A673 (cell line): Measurements from ENCODE around the gene B4GALT5. TPM values are rescaled to one million over a fixed set of nuclear protein-coding genes. Genes with fewer than 3 reads are reported as not detected.
"Not testable (repeated sequence)": the region's sequence is repeated elsewhere in the genome, so short reads cannot be mapped to it uniquely, and the experiment has no call there.

Experiments
- Bru-seq: library from RNA; stranded (reverse); fragments of 400-500 nt; gene quantifications from one replicate; lab custom pipeline; 2021; lab: Mats Ljungman, UMichigan
- BruChase-seq, 2 experiments: library from RNA; stranded (reverse); fragments of 400-500 nt; gene quantifications; one replicate each; lab custom pipeline; 2021; lab: Mats Ljungman, UMichigan
- BruUV-seq: library from RNA; stranded (reverse); fragments of 400-500 nt; replicated peaks from 2 replicates; lab custom pipeline; 2021; lab: Mats Ljungman, UMichigan
- CTCF ChIA-PET: fragments of 300-600 bp; sonication (Branson Sonifier 250); formaldehyde crosslinking; loops from one replicate; lab custom pipeline; 2022; ENCODE audit warnings: antibody characterized with exemption; lab: Charles Lee
- POLR2A ChIA-PET: fragments of 300-600 bp; sonication (Branson Sonifier 250); formaldehyde crosslinking; loops from one replicate; lab custom pipeline; 2022; ENCODE audit warnings: antibody characterized with exemption; ENCODE audit not compliant: low non-redundant PET; lab: Charles Lee
- DNase-seq: peaks from one replicate; pipeline ENCODE4 v3.0.0-alpha.2; 2015; ENCODE audit warnings: low spot score
- H3K27ac ChIP-seq: fragments of 200-600 bp; sonication (generic); 2 replicates; pipeline ENCODE4 v1.5.1; 2016; ENCODE audit warnings: mixed run types, low read depth, mild to moderate bottlenecking, mixed read lengths, antibody characterized with exemption, low read length; ENCODE audit not compliant: poor library complexity, severe bottlenecking
- H3K27me3 ChIP-seq: fragments of 200-600 bp; sonication (generic); replicated peaks from 2 replicates; pipeline ENCODE4 v1.6.1; 2017; ENCODE audit warnings: mixed run types, low read depth, mild to moderate bottlenecking, mixed read lengths, antibody characterized with exemption, low read length; ENCODE audit not compliant: insufficient read depth, poor library complexity
- H3K36me3 ChIP-seq: fragments of 200-600 bp; sonication (generic); 2 replicates; pipeline ENCODE4 v1.6.1; 2016; ENCODE audit warnings: mixed run types, mild to moderate bottlenecking, mixed read lengths, antibody characterized with exemption, low read length; ENCODE audit not compliant: insufficient read depth, poor library complexity, severe bottlenecking
- H3K4me1 ChIP-seq: fragments of 200-600 bp; sonication (generic); 2 replicates; pipeline ENCODE4 v1.6.1; 2017; ENCODE audit warnings: mixed run types, mild to moderate bottlenecking, mixed read lengths, antibody characterized with exemption, low read length; ENCODE audit not compliant: insufficient read depth, poor library complexity, severe bottlenecking
- H3K4me3 ChIP-seq: fragments of 200-600 bp; sonication (generic); 2 replicates; pipeline ENCODE4 v1.5.1; 2016; ENCODE audit warnings: low read depth, mixed run types, mild to moderate bottlenecking, mixed read lengths, low read length; ENCODE audit not compliant: poor library complexity, severe bottlenecking
- H3K9me3 ChIP-seq: fragments of 200-600 bp; sonication (generic); 2 replicates; pipeline ENCODE4 v1.6.1; 2016; ENCODE audit warnings: mixed run types, low read depth, mild to moderate bottlenecking, mixed read lengths, antibody characterized with exemption, low read length; ENCODE audit not compliant: poor library complexity, severe bottlenecking
- CTCF ChIP-seq: fragments of 300-800, 200-600 bp; sonication (generic); conservative IDR thresholded peaks from 2 replicates; pipeline ENCODE4 v1.5.1; 2017; ENCODE audit warnings: low read depth, mild to moderate bottlenecking, antibody characterized with exemption, low read length, moderate library complexity, mixed read lengths
- EZH2 ChIP-seq: fragments of 200-600 bp; sonication (generic); IDR thresholded peaks from 2 replicates; pipeline ENCODE4 v1.6.1; 2017; ENCODE audit warnings: borderline replicate concordance, low read depth, mild to moderate bottlenecking, mixed read lengths, antibody characterized with exemption, low read length; ENCODE audit not compliant: poor library complexity, severe bottlenecking
- intact Hi-C: fragments of 100-400 bp; cut with micrococcal nuclease; formaldehyde crosslinking; loops from one replicate; pipeline ENCODE4 v1.10.0; 2022; ENCODE audit not compliant: unreplicated experiment
- long read RNA-seq: library from polyadenylated mRNA; stranded (forward); transcript quantifications from one replicate; pipeline ENCODE4 v2.0.0, GENCODE V29; 2022
- total RNA-seq: library from RNA; stranded (reverse); gene quantifications from 2 replicates; pipeline ENCODE4 v1.2.3, GENCODE V29; 2021

Gene B4GALT5
- total RNA-seq: 60.7 and 78.0 TPM in 2 replicates
- Bru-seq, nascent RNA: percentile 93 among the genes with signal in this experiment
- BruChase-seq, experiment 1, labeled RNA remaining after a 2-hour chase: percentile 94 among the genes with signal in this experiment
- percentile 96 among the genes with signal in this experiment for BruChase-seq, experiment 2, labeled RNA remaining after a 6-hour chase
- long read RNA-seq, full-length matches to known transcripts: 11 of 44 reads
- long read RNA-seq, partial matches to known transcripts: 3 of 44 reads
- long read RNA-seq, other reads (novel, unspliced or antisense): 30 of 44 reads

- no peak for TF ChIP-seq EZH2
- no peak for TF ChIP-seq CTCF
- intact Hi-C loops: loop anchor here (10.0 kb wide), 1 partner anchor 79 kb away; no protein-coding TSS in a partner anchor
- Histone ChIP-seq H3K9me3 (no peaks in the 10 kb centered on the region), H3K4me1 (peaks cover 18% of the 10 kb centered on the region), H3K4me3 (peak within 1 kb of the TSS; percentile 92), H3K36me3 (no peaks in the 10 kb centered on the region), H3K27ac (peak within 1 kb of the TSS; percentile 92), H3K27me3 (no peaks in the 10 kb centered on the region)
- peak; percentile 93 for DNase-seq
- ChIA-PET POLR2A (interaction anchor here (0.5 kb wide), 1 partner anchor 28 kb away, joined by 5 read pairs; no protein-coding TSS in a partner anchor), CTCF (no interaction called here)
- no TSS peak for BruUV-seq
These were observed at the start of gene B4GALT5 for GRCh38 chr20:49713753-49714712. B4GALT5 (minus strand) TSS chr20:49713878; CDS start chr20:49713690, 188 bp downstream.

DNA sequence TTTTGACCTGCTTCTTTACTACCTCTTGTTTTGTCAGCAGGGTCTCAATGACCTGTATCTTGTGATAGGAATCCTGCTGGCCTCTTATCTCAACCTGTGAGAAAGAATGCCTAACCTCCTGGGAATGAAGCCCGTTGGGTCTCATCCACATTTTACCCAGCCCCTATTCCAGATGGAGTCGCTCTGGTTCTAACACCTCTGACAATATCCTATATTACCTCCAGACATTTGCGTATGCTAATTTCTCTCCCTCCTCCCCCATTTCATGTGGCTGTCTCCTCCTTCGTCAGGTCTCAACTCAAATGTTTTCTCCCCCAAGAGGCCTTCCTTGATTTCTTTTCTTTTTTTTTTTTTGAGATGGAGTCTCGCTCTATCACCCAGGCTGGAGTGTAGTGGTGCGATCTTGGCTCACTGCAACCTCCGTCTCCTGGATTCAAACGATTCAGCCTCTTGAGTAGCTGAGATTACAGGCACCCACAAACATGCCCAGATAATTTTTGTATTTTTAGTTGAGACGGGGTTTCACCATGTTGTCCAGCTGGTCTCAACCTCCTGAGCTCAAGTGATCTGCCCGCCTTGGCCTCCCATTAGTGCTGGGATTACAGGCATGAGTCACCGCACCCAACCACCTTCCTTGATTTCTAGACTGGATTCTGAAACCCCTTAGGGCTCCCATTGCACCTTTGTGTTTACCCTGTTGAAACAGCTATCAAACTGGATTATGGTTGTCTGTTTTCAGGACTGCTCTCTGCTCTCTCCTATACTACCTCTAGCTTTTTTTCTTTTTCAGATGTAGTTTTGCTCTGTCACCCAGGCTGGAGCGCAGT is 49.5 kb upstream of the B4GALT5 start:
- H3K4me1 ChIP-seq: no peaks in the 10 kb centered on the region
- H3K4me3 ChIP-seq: no peak overlapping the region
- H3K27ac ChIP-seq: no peak overlapping the region
- intact Hi-C loops: no loop called here
- no peaks in the 10 kb centered on the region for H3K36me3 ChIP-seq
- POLR2A ChIA-PET: no interaction called here
- DNase-seq: no peak
- CTCF ChIA-PET: no interaction called here
- BruUV-seq: no TSS peak
- H3K9me3 ChIP-seq: no peaks in the 10 kb centered on the region
- no peaks in the 10 kb centered on the region for H3K27me3 ChIP-seq
- TF ChIP-seq CTCF (no peak), EZH2 (no peak)

DNA sequence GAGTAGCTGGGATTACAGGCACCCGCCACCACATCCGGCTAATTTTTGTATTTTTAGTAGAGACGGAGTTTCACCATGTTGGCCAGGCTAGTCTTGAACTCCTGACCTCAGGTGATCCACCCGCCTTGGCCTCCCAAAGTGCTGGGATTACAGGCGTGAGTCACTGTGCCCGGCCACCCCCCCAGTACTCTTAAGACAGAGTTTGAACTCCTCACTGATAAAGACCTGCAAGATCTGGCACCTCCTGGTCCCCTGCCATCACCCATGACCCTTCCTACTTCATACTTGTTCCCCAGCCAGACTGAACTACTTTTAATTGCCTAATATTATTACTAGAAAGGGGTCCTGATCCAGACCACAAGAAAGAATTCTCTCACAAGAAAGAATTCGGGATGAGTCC is 48.2 kb upstream of the B4GALT5 start:
- H3K27me3 ChIP-seq, H3K4me1 ChIP-seq, H3K36me3 ChIP-seq, H3K27ac ChIP-seq, H3K9me3 ChIP-seq, BruUV-seq, POLR2A ChIA-PET, intact Hi-C loops, CTCF ChIA-PET, H3K4me3 ChIP-seq, DNase-seq: not testable (repeated sequence)
